Ovary (tissue), 3 donors: ENCODE measurements around the gene SMAP1.

Source experiments
- POLR2A ChIP-seq: fragments of 450-650 bp; IDR thresholded peaks from one replicate; pipeline ENCODE4 v1.6.1; 2017; ENCODE audit warnings: antibody characterized with exemption, mild to moderate bottlenecking, moderate library complexity
- TF ChIP-seq, protein P1 (sequence below), 3 donors: fragments of 450-650 bp in 2 of 3; fragments of 200-600 bp in 1 of 3; IDR thresholded peaks; one replicate each; pipeline versions ENCODE4 v1.5.1 to v1.8.0; 2016 to 2022; ENCODE audit warnings: antibody characterized with exemption in 3 of 3, mild to moderate bottlenecking in 1 of 3
- donor health status: DM: no; HTN: no; CAD: no.

DNA sequence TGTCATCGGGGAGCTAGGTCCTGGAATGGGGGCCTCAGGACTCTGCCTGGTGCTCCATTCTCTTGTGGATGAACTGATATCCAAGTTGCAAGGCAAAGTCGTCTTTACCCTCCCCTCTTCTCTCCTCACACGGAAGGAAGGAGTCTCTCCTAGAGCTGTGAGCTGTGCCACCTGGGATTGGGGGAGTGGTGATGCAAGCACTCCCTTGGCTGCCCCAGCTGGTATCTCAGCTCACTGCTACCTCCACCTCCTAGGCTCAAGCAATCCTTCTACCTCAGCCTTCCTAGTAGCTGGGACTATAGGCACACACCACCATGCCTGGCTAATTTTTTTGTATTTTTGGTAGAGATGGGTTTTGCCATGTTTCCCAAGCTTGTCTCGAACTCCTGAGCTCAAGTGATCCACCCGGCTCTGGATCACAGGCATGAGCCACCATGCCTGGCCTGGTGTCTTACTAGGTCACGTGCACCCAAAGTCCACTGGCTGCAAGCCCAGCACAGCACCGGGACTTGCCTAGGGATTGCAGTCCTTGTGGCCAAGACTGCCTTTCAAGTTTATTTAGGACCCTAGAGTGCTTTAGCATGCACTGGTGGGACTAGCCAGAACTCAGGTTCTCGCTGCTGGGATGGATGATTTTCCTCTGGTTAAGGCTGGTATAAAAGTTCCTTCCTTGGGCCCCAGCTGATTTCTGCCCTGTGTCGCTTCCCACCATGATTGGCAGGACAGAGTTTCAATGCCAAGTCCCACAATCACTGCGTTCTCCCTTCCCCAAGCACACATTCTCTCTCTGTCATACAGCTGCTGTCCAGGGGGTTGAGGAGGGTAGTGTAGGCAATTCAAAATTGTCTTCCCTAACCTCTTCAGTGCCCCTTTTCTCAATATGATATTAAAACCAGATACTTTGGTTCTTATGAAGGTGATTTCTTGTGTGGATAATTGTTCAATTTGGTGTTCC lies 33.5 kb downstream of the SMAP1 start:
- TF ChIP-seq, protein P1, sequence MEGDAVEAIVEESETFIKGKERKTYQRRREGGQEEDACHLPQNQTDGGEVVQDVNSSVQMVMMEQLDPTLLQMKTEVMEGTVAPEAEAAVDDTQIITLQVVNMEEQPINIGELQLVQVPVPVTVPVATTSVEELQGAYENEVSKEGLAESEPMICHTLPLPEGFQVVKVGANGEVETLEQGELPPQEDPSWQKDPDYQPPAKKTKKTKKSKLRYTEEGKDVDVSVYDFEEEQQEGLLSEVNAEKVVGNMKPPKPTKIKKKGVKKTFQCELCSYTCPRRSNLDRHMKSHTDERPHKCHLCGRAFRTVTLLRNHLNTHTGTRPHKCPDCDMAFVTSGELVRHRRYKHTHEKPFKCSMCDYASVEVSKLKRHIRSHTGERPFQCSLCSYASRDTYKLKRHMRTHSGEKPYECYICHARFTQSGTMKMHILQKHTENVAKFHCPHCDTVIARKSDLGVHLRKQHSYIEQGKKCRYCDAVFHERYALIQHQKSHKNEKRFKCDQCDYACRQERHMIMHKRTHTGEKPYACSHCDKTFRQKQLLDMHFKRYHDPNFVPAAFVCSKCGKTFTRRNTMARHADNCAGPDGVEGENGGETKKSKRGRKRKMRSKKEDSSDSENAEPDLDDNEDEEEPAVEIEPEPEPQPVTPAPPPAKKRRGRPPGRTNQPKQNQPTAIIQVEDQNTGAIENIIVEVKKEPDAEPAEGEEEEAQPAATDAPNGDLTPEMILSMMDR (IDR thresholded peaks at IDR 0.05), result no peak
- no peak for TF ChIP-seq POLR2A
